ENCODE data around the gene PIK3CB.
"Not testable (repeated sequence)": the region's sequence is repeated elsewhere in the genome, so short reads cannot be mapped to it uniquely, and the experiment has no call there.

Gene PIK3CB

GRCh38 chr3:138682648-138683047 is 152.1 kb downstream of the PIK3CB start:
- H3K27me3 ChIP-seq (ENCODE audit: insufficient read depth, low read depth): no peaks in the 10 kb centered on the region
- no peaks in the 10 kb centered on the region for H4K20me1 ChIP-seq (ENCODE audit: insufficient read depth)
- H3K36me3 ChIP-seq (ENCODE audit: insufficient read depth): no peaks in the 10 kb centered on the region
- no peak overlapping the region for H3K9ac ChIP-seq
- no peak for TF ChIP-seq CTCF (conservative IDR thresholded peaks at IDR 0.05; ENCODE audit: low read depth, low read length)
- peaks cover 33% of the 10 kb centered on the region for H3K4me1 ChIP-seq (ENCODE audit: low read depth, poor library complexity, severe bottlenecking)
- H3K79me2 ChIP-seq (ENCODE audit: insufficient read depth, low read depth): no peaks in the 10 kb centered on the region
- no peak overlapping the region for H3K4me2 ChIP-seq
- H3K27ac ChIP-seq: no peak overlapping the region
- H2AFZ ChIP-seq (ENCODE audit: low read depth): no peak overlapping the region
- H3K4me3 ChIP-seq (IDR thresholded peaks at IDR 0.05; ENCODE audit: insufficient read depth, low read depth, low read length): no peak overlapping the region

GRCh38 chr3:138681463-138682220 is 153.1 kb downstream of the PIK3CB start:
- Histone ChIP-seq H3K9ac (no peak overlapping the region), H3K27me3 (ENCODE audit: insufficient read depth, low read depth) (no peaks in the 10 kb centered on the region), H3K36me3 (ENCODE audit: insufficient read depth) (no peaks in the 10 kb centered on the region), H2AFZ (ENCODE audit: low read depth) (no peak overlapping the region), H3K4me3 (IDR thresholded peaks at IDR 0.05; ENCODE audit: insufficient read depth, low read depth, low read length) (no peak overlapping the region), H3K79me2 (ENCODE audit: insufficient read depth, low read depth) (no peaks in the 10 kb centered on the region), H3K4me2 (no peak overlapping the region), H3K27ac (no peak overlapping the region), H3K4me1 (ENCODE audit: low read depth, poor library complexity, severe bottlenecking) (peaks cover 24% of the 10 kb centered on the region), H4K20me1 (ENCODE audit: insufficient read depth) (no peaks in the 10 kb centered on the region)
- no peak for TF ChIP-seq CTCF (conservative IDR thresholded peaks at IDR 0.05; ENCODE audit: low read depth, low read length)

- H3K4me2 ChIP-seq; H4K20me1 ChIP-seq (ENCODE audit: insufficient read depth); H3K36me3 ChIP-seq (ENCODE audit: insufficient read depth); H2AFZ ChIP-seq (ENCODE audit: low read depth); H3K4me3 ChIP-seq (IDR thresholded peaks at IDR 0.05; ENCODE audit: insufficient read depth, low read depth, low read length); H3K9ac ChIP-seq; H3K27ac ChIP-seq; H3K27me3 ChIP-seq (ENCODE audit: insufficient read depth, low read depth); H3K79me2 ChIP-seq (ENCODE audit: insufficient read depth, low read depth): not testable (repeated sequence)
- H3K4me1 ChIP-seq (ENCODE audit: low read depth, poor library complexity, severe bottlenecking): peaks cover 17% of the 10 kb centered on the region
Measured at GRCh38 chr3:138680974-138681373, 153.8 kb downstream of the PIK3CB start.

- no peak overlapping the region for H3K27ac ChIP-seq
- H3K4me3 ChIP-seq (IDR thresholded peaks at IDR 0.05; ENCODE audit: insufficient read depth, low read depth, low read length): no peak overlapping the region
- H3K27me3 ChIP-seq (ENCODE audit: insufficient read depth, low read depth): no peaks in the 10 kb centered on the region
- no peak overlapping the region for H3K9ac ChIP-seq
- H3K4me1 ChIP-seq (ENCODE audit: low read depth, poor library complexity, severe bottlenecking): no peaks in the 10 kb centered on the region
- peaks cover 4% of the 10 kb centered on the region; the same call in 1 of the 2 replicates for H3K36me3 ChIP-seq (ENCODE audit: insufficient read depth)
- no peak for TF ChIP-seq CTCF (conservative IDR thresholded peaks at IDR 0.05; ENCODE audit: low read depth, low read length)
- no peak overlapping the region for H2AFZ ChIP-seq (ENCODE audit: low read depth)
- no peaks in the 10 kb centered on the region for H4K20me1 ChIP-seq (ENCODE audit: insufficient read depth)
- H3K4me2 ChIP-seq: no peak overlapping the region
- no peaks in the 10 kb centered on the region for H3K79me2 ChIP-seq (ENCODE audit: insufficient read depth, low read depth)
Measured at GRCh38 chr3:138678874-138679392, 155.8 kb downstream of the PIK3CB start.

GRCh38 chr3:138678086-138678485 is 156.6 kb downstream of the PIK3CB start:
- Histone ChIP-seq H3K9ac (no peak overlapping the region), H3K4me3 (IDR thresholded peaks at IDR 0.05; ENCODE audit: insufficient read depth, low read depth, low read length) (no peak overlapping the region), H3K79me2 (ENCODE audit: insufficient read depth, low read depth) (no peaks in the 10 kb centered on the region), H4K20me1 (ENCODE audit: insufficient read depth) (no peaks in the 10 kb centered on the region), H3K27me3 (ENCODE audit: insufficient read depth, low read depth) (no peaks in the 10 kb centered on the region), H3K4me1 (ENCODE audit: low read depth, poor library complexity, severe bottlenecking) (no peaks in the 10 kb centered on the region), H3K27ac (no peak overlapping the region), H3K4me2 (no peak overlapping the region), H2AFZ (ENCODE audit: low read depth) (no peak overlapping the region), H3K36me3 (ENCODE audit: insufficient read depth) (peaks cover 4% of the 10 kb centered on the region; the same call in 1 of the 2 replicates)
- TF ChIP-seq CTCF (conservative IDR thresholded peaks at IDR 0.05; ENCODE audit: low read depth, low read length): no peak

Data from KMS-11 (cell line).